Stimulated activated memory B cell treated with anti-CD40 and anti-IgM and Interleukin-4, amounts not matched to agents 10 μg/mL and 1 μg/mL and 100 μg/mL, for 72 hours (primary cell): ENCODE measurements around the gene SDK2.
A peak's percentile ranks its signal among the peaks of the same experiment; 100 is the strongest.

ENCODE experiments used
- ATAC-seq: fragments of 150-1000 bp; cut with Tn5 transposase; 2 replicates; pipeline ENCODE4 v1.10.0; 2021
- H3K27ac Mint-ChIP-seq: one replicate; pipeline ENCODE4 v1.8.0; 2022; ENCODE audit warnings: mild to moderate bottlenecking, mixed read lengths
- H3K27me3 Mint-ChIP-seq: one replicate; pipeline ENCODE4 v1.8.0; 2022; ENCODE audit warnings: mixed read lengths
- H3K36me3 Mint-ChIP-seq: one replicate; pipeline ENCODE4 v1.8.0; 2022; ENCODE audit warnings: mixed read lengths
- H3K4me1 Mint-ChIP-seq: one replicate; pipeline ENCODE4 v1.8.0; 2022; ENCODE audit warnings: mixed read lengths
- H3K4me3 Mint-ChIP-seq: one replicate; pipeline ENCODE4 v1.8.0; 2022; ENCODE audit warnings: mild to moderate bottlenecking, moderate library complexity, mixed read lengths
- H3K9me3 Mint-ChIP-seq: one replicate; pipeline ENCODE4 v1.8.0; 2022; ENCODE audit warnings: mixed read lengths

The SDK2 gene

DNA sequence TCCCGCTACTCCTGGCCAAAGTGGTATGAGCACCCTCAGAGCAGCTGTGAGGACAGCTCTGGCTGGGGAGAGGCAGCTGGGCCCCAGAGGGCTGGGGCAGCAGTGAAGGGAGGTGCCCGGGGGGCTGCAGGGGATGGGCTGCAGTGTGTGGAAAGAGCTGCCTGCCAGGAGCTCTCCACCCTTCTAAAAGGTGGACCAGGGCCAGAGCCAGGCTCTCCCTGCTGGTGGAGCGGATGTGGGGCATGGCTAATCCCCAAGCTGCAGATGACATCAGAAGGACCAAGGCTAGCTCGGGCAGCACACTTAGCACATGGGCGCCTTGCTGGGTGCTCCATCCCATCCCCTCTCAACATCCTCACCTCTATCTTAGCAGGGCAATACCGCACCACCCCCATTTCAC is 103.1 kb downstream of the SDK2 start:
- Mint-ChIP-seq H3K4me1 (peaks cover 12% of the 10 kb centered on the region), H3K27me3 (no peaks in the 10 kb centered on the region)

DNA sequence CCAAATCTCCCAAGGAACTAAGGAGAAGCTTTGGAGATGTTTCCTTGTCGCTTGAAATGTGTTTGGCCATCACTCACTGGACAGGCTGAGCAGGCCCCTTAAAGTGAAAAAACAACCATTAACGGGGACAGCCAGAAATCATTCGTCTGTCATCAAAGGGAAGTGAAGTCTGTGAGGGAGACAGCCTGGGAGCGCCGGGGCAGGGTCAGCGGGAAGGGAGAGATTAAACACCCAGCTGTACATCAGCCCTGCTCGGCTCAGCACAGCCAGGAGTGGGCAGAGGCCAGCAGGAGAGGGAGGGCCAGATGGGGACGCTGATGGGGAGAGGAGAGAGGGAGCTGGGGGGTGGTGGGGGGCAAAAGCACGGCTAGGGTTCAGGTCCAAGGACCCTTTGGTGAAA is 105.1 kb downstream of the SDK2 start:
- Mint-ChIP-seq H3K27ac (peak overlapping the region; percentile 5), H3K4me1 (peaks cover 19% of the 10 kb centered on the region), H3K9me3 (no peaks in the 10 kb centered on the region), H3K27me3 (no peaks in the 10 kb centered on the region), H3K4me3 (no peak overlapping the region), H3K36me3 (no peaks in the 10 kb centered on the region)
- ATAC-seq, result no peak

More for the DNA sequence above, 103.1 kb downstream of the SDK2 start:
- ATAC-seq, result no peak
- Mint-ChIP-seq H3K4me3 (no peak overlapping the region), H3K27ac (no peak overlapping the region), H3K9me3 (no peaks in the 10 kb centered on the region), H3K36me3 (no peaks in the 10 kb centered on the region)

DNA sequence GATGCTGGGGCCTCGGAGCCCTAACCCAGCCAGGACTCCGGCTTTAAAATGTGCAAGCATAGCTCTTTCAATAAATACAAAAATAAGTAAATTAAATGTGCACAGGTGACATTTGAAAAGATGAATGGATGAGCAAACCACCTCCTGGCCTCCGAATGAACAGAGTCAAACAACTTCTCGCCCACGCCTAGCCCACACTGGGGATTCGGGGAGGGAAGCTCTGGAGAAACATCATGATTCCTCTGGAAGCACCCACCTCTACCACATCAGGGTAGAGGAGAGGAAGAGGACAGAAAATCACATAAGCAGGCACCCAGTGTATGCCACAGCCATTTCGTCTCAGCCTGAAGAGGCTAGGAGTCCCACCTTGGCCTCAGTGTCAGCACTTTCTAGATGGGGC is 105.8 kb downstream of the SDK2 start:
- peaks cover 19% of the 10 kb centered on the region for H3K4me1 Mint-ChIP-seq
- no peak for ATAC-seq
- no peaks in the 10 kb centered on the region for H3K27me3 Mint-ChIP-seq
- H3K4me3 Mint-ChIP-seq, result no peak overlapping the region
- no peak overlapping the region for H3K27ac Mint-ChIP-seq
- no peaks in the 10 kb centered on the region for H3K9me3 Mint-ChIP-seq
- H3K36me3 Mint-ChIP-seq, result no peaks in the 10 kb centered on the region

DNA sequence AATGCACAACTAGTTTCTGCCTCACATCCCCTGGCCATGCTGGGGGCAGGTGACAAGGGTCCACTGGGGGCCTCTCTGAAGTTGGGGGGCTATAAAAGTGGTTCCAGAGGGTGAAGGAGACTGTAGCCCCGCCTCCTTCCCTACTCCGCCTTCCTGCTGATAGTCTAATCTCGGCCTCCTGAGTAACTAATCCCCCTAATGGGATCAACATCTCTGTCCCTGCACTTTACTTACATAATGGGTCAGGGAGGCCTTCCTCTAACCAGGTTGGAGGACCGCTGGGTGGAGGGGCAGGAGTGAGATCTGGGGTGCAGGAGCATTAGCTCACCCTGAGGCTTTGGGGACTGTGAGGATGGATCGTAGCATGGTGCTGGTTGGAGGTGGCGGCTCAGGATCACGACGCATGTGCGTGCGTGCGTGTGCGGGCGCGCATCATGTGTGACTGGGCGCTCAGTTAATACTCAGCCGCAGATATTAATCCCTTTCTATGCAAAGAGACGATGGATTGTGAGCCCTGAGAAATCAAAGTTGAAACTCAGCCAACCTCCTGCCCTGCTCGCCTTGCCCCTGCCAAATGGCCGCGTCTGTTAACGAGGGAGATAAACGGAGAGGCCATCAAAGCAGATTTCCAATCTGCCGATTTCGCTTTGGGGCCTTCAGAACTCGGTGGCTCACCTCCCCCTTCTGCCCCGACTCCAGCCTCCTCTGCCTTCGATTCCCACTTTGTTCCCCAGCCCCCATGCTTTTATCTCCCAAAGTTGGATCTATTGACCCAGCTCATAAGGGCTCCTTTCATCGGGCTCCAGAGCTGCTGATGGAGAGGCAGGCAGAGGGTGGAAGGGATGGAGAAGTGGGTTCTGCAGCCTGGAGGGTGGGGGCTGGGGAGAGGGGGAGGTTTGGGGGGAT is 107.3 kb downstream of the SDK2 start:
- Mint-ChIP-seq H3K27me3 (no peaks in the 10 kb centered on the region), H3K27ac (no peak overlapping the region), H3K4me1 (peaks cover 13% of the 10 kb centered on the region), H3K4me3 (no peak overlapping the region), H3K9me3 (no peaks in the 10 kb centered on the region), H3K36me3 (no peaks in the 10 kb centered on the region)
- no peak for ATAC-seq

DNA sequence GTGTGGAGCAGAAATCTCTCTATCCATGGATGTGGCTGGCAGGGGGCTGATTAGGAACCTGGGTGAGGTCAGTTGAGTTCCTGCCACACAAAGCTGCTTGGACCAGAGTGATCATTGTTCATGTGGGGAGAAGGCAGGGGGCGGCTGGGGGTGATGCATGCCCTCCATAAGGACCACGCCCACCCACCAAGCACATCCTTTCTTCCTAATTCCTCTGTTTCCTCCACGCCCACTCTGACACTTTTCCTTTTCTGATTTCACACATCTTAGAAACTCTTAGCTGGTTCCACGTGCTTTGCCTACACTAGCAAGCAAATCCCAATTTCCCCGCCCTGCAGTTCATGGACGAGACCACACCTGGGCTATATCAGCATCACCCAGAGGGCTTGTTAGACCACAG is 108.5 kb downstream of the SDK2 start:
- no peaks in the 10 kb centered on the region for H3K36me3 Mint-ChIP-seq
- H3K9me3 Mint-ChIP-seq, result peaks cover 3% of the 10 kb centered on the region
- no peak overlapping the region for H3K4me3 Mint-ChIP-seq
- H3K27me3 Mint-ChIP-seq, result no peaks in the 10 kb centered on the region
- peaks cover 18% of the 10 kb centered on the region for H3K4me1 Mint-ChIP-seq
- no peak overlapping the region for H3K27ac Mint-ChIP-seq
- no peak for ATAC-seq

DNA sequence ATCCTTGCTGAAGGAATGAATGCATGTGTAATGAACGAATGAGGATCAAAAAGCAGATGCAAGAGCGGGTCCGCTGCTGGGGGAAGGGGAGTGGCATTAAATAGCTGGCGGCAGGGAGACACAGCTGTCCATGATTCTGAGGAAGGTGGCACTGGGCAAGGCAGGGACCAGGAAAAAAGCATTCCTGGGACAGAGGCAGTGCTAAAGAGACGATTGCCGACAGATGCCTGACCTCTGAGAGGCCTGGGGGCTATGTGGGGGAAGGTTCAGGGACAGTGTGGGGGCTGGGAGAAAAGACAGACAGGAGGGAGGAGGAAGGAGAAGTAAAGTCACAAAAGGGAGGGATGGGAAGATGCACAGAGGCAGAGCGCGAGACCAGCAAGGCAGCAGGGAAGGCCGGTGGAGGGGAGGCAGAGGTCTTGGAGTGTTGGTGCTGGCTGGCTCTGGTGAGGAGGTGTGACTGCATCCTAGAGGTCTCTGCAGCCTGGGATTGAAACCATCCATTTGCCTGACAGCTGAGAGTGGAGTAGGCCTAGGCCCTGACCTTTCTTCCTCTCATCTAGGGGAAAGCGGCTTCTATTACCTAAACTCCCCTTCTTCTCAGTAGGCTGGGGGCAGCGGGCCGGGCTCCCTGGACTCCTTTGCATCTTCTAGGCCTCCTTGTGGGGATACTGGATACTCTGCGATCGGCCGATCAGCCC is 109.9 kb downstream of the SDK2 start:
- Mint-ChIP-seq H3K27me3 (no peaks in the 10 kb centered on the region), H3K27ac (no peak overlapping the region), H3K9me3 (peaks cover 3% of the 10 kb centered on the region), H3K4me3 (no peak overlapping the region), H3K4me1 (peaks cover 18% of the 10 kb centered on the region), H3K36me3 (no peaks in the 10 kb centered on the region)
- no peak for ATAC-seq

DNA sequence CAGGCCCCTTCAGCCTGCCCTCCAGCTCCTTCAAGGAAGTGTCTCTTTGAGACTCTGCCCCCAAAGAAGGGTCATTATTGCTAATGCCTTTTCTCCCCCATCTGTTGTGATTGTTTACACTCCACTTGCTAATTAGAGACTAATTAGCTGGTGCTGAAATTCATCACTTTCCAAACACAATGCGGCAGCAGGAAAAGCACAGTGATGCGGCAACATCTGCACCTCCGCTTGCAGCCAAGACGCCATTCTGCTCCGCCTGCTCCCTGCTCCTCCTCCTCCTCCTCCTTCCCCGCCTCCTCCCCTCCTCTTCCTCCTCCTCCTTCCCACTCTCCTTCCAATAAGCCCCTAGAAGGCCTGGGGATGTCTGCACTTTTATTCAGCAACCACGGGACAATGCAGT is 110.5 kb downstream of the SDK2 start:
- ATAC-seq, result no peak
- Mint-ChIP-seq H3K27ac (no peak overlapping the region), H3K27me3 (no peaks in the 10 kb centered on the region), H3K9me3 (peaks cover 3% of the 10 kb centered on the region), H3K4me3 (no peak overlapping the region), H3K36me3 (no peaks in the 10 kb centered on the region), H3K4me1 (peaks cover 20% of the 10 kb centered on the region)

DNA sequence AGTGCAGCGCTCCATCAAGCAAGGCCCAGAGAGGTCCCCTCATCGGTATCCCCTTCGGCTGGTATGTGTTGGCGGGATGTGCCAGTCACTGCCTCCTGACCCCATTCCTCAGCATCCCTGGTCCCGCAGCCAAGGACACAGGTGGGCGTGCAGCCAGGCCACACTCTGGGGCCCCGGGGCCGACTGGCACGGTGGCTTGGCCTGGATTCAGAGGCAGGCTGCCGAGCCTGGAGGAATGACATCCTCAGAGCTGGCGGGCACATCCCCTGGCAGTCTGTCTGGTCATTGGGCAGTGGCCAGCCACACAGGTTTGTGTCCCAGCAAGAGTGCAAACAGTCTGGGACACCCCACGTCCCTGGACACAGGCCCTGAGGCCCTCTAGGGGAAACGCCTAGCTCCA is 111.1 kb downstream of the SDK2 start:
- Mint-ChIP-seq H3K27me3 (no peaks in the 10 kb centered on the region), H3K27ac (no peak overlapping the region), H3K9me3 (peaks cover 3% of the 10 kb centered on the region), H3K4me1 (peaks cover 24% of the 10 kb centered on the region), H3K4me3 (no peak overlapping the region), H3K36me3 (no peaks in the 10 kb centered on the region)
- ATAC-seq, result no peak

DNA sequence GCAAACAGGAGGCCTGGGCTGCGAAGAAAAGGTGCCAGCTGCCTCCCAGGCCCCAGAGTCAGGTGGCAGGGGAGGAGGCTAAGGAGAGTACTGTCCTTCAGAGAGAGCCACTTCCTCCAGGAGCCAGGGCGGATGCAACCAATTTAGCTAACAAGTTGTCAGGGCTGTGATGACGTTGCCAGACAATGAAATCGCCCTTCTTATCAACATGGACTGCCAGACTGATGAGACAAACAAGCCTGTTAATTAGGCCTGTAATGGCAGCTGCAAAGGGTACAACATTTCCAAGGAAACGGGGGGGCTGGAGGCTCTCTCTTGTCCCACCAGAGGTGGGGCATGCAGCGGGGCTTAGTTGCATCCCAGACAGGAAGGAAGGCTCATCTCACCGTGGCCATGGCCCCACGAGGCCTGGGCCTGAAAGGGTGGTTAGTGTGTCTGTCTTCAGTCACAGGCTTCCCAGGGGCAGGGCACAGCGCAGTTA is 111.8 kb downstream of the SDK2 start:
- Mint-ChIP-seq H3K9me3 (peaks cover 3% of the 10 kb centered on the region), H3K27ac (no peak overlapping the region), H3K4me1 (peaks cover 24% of the 10 kb centered on the region), H3K4me3 (no peak overlapping the region), H3K27me3 (no peaks in the 10 kb centered on the region), H3K36me3 (peaks cover 6% of the 10 kb centered on the region)
- no peak for ATAC-seq

DNA sequence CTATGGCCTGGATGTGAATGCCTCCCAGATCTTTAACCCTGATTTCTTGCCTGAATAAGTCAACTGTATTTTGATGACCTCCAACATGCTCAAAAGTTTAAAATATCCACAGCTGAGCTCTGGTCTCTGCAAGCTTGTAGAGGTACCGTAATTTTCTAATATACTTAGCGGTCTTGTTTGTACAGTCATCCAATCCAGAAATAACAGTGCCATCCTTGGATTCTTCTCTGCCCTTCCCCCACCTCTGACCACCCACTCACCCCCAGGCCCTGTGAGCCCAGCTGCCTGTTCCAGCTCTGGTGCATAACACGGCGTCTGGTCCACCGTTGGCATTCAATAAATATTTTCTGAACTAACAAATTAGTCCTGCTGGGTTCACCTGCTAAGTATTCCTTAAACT is 113.1 kb downstream of the SDK2 start:
- peaks cover 3% of the 10 kb centered on the region for H3K9me3 Mint-ChIP-seq
- no peak overlapping the region for H3K27ac Mint-ChIP-seq
- peaks cover 25% of the 10 kb centered on the region for H3K4me1 Mint-ChIP-seq
- ATAC-seq, result no peak
- no peak overlapping the region for H3K4me3 Mint-ChIP-seq
- no peaks in the 10 kb centered on the region for H3K27me3 Mint-ChIP-seq
- H3K36me3 Mint-ChIP-seq, result peaks cover 12% of the 10 kb centered on the region

DNA sequence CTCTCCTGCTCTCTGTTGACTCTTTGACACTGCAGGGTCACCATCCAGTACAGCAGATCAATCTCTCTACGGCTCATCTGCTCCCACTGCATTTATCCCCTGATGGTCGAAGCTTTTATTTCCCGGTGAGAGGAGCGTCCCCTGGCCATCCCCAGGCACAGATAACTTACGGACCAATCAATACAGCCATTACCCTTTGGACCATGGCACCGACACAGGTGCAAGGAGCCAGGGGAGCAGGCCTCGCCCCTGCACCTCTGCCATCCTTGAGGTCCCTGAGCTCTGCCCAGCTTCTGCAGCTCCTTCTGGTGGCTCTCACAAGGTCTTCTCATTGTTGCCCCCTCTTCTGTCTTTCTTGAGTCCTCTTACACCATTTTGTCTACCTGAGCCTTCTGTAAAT is 115.6 kb downstream of the SDK2 start:
- no peak overlapping the region for H3K4me3 Mint-ChIP-seq
- peaks cover 26% of the 10 kb centered on the region for H3K4me1 Mint-ChIP-seq
- no peak overlapping the region for H3K27ac Mint-ChIP-seq
- peaks cover 3% of the 10 kb centered on the region for H3K9me3 Mint-ChIP-seq
- peaks cover 12% of the 10 kb centered on the region for H3K36me3 Mint-ChIP-seq
- ATAC-seq, result no peak
- H3K27me3 Mint-ChIP-seq, result no peaks in the 10 kb centered on the region

DNA sequence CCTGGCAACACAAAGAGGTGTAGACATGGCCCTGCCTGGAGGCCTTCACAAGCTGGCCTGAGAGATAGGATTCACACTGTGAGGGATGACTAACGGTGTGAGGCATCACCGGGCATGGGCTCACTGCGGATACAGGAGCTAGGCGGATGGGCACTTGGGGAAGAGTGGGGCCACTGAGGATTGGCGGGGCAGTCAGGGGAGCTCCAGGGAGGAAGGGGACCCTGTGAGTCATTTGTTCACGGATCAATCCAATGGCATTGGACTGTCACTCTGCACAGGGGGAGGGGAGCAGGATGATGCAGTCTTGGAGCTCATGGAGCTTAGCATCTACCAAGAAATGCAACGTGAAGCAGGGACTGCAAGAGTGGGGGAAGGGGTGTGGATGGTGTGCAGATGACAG is 117.3 kb downstream of the SDK2 start:
- Mint-ChIP-seq H3K9me3 (peaks cover 3% of the 10 kb centered on the region), H3K4me3 (no peak overlapping the region), H3K4me1 (peaks cover 27% of the 10 kb centered on the region), H3K36me3 (peaks cover 13% of the 10 kb centered on the region), H3K27me3 (no peaks in the 10 kb centered on the region), H3K27ac (no peak overlapping the region)
- no peak for ATAC-seq

DNA sequence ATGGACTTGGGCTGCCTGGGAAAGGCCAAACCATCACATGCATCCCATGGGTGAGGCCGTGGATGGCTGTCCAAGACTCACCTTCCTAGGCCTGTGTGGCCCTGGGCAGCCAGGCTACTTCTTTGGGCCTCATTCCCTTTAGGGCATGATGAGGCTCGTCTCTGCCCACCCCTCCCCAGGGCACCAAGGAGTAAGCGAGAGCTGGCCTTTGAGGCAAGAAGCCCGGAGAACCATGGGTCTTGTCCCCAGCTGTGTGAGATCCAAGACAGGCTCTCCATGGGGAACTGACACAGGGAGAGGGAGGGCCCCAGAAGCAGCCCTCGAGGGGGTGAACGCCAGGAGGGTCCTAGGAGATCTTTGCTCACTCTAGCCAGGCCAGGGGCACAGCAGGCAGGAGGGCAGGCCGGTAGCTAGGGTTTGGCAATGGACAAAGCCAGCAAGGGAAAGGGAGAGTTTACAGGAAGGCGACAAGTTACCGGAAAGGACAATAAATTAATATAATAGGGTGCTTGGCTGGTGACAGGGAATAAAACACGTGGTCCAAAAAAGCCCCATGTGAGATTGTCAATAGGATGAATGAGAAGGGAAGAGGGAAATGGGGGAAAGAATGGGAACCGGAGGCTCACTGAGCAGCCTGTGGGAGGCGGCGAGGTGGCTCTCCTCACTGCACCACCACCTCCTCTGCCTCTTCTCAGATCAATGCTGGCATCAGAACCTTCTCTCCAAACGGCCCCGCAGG is 119.1 kb downstream of the SDK2 start:
- Mint-ChIP-seq H3K4me1 (peaks cover 33% of the 10 kb centered on the region), H3K9me3 (no peaks in the 10 kb centered on the region)

DNA sequence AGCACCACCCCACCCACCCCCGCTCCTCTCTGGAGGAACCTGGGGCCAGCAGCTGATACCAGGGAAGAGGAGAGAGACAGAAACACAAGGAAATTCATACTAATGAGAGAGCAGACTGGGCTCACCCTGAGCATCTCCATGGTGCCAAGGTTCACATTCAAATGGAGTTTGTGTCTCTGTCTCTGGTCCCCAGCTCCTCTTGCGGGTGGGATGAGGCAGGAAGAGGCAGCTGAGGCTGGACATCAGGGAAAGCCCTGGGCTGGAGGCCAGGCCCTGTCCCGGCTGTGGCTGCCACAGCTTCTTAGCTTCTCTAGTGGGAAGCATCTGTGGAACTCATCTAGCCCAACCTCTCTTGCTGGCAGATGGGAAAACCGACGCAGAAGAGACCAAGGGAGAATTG is 121.5 kb downstream of the SDK2 start:
- Mint-ChIP-seq H3K4me3 (no peak overlapping the region), H3K9me3 (no peaks in the 10 kb centered on the region), H3K27me3 (no peaks in the 10 kb centered on the region), H3K4me1 (peaks cover 34% of the 10 kb centered on the region), H3K27ac (no peak overlapping the region), H3K36me3 (peaks cover 14% of the 10 kb centered on the region)
- no peak for ATAC-seq

More for the DNA sequence above, 119.1 kb downstream of the SDK2 start:
- ATAC-seq, result no peak
- H3K27ac Mint-ChIP-seq, result no peak overlapping the region
- no peak overlapping the region for H3K4me3 Mint-ChIP-seq
- H3K27me3 Mint-ChIP-seq, result no peaks in the 10 kb centered on the region
- peaks cover 17% of the 10 kb centered on the region for H3K36me3 Mint-ChIP-seq

DNA sequence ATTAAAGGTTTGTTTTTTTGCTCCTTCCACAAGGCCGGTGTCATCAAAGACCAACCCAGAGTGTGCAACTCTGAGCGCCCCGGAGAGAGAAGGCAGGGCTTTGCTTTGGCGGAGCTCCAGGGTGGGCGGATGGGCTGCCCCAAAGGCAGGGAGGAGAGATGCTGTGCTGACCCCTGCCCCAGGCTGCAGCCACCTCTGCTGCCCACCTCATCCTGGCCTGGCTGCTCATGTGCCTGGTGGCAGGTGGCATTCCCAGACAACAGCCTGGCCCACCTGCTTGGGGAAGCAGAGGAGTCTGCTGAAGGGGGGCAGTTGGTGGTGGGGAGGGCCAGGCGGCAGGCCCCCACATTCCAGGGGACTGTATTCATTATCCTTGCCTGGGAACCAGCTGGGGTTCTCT is 122.1 kb downstream of the SDK2 start:
- Mint-ChIP-seq H3K27me3 (no peaks in the 10 kb centered on the region), H3K27ac (no peak overlapping the region), H3K9me3 (no peaks in the 10 kb centered on the region), H3K36me3 (peaks cover 8% of the 10 kb centered on the region), H3K4me3 (no peak overlapping the region), H3K4me1 (peaks cover 34% of the 10 kb centered on the region)
- no peak for ATAC-seq
